ENCODE data around the gene LTB4R.

Gene LTB4R

DNA sequence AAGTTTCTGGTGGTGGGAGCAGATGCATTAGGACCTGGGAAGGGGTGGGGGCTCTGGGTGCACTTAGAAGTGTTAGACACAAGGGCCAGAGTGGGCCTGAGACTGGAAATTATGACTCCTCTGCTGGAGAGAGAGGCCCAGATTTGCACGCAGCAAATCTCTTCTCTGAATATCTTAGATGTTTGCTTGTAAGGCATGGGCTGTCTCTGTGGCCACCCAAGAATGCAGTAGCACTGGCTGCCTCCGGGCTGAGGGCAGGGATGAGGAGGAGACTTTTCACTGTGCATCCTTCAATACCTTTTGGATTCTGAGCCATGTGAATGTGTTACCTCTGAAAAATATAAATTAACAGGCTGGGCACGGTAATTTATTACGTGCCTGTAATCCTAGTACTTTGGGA, 26.0 kb upstream of the LTB4R start:
- FAIRE-seq (no peak), DNase-seq (ENCODE audit: insufficient read length, low spot score) (no peak)
- TF ChIP-seq SPI1 (IDR thresholded peaks at IDR 0.05; ENCODE audit: low read depth, low read length) (no peak), POLR2A (IDR thresholded peaks at IDR 0.05; ENCODE audit: low read depth, low read length) (no peak), POU2F2 (IDR thresholded peaks at IDR 0.05; ENCODE audit: low read depth, low read length) (no peak)

GRCh38 chr14:24286996-24287395, 24.3 kb upstream of the LTB4R start:
- no peak for TF ChIP-seq PAX5 (IDR thresholded peaks at IDR 0.05; ENCODE audit: insufficient read depth, low read length, severe bottlenecking)
- no peak for TF ChIP-seq POLR2AphosphoS5 (IDR thresholded peaks at IDR 0.05; ENCODE audit: low read depth, low read length)
- TF ChIP-seq POU2F2 (IDR thresholded peaks at IDR 0.05; ENCODE audit: low read depth, low read length): no peak
- TF ChIP-seq POLR2A (IDR thresholded peaks at IDR 0.05; ENCODE audit: low read depth, low read length): no peak
- no peak for TF ChIP-seq TAF1 (IDR thresholded peaks at IDR 0.05; ENCODE audit: low read depth, low read length)
- TF ChIP-seq SPI1 (IDR thresholded peaks at IDR 0.05; ENCODE audit: low read depth, low read length): no peak
- DNase-seq (ENCODE audit: insufficient read length, low spot score) (no peak), FAIRE-seq (no peak)

- no peak for DNase-seq (ENCODE audit: insufficient read length, low spot score)
- TF ChIP-seq TAF1 (IDR thresholded peaks at IDR 0.05; ENCODE audit: low read depth, low read length): no peak
- FAIRE-seq: no peak
Observed at GRCh38 chr14:24289649-24290280, 21.5 kb upstream of the LTB4R start.

- DNase-seq (ENCODE audit: insufficient read length, low spot score): no peak
- TF ChIP-seq POLR2AphosphoS5 (IDR thresholded peaks at IDR 0.05; ENCODE audit: low read depth, low read length) (no peak), PAX5 (IDR thresholded peaks at IDR 0.05; ENCODE audit: insufficient read depth, low read length, severe bottlenecking) (no peak), POLR2A (IDR thresholded peaks at IDR 0.05; ENCODE audit: low read depth, low read length) (no peak), TAF1 (IDR thresholded peaks at IDR 0.05; ENCODE audit: low read depth, low read length) (no peak), SPI1 (IDR thresholded peaks at IDR 0.05; ENCODE audit: low read depth, low read length) (no peak), POU2F2 (IDR thresholded peaks at IDR 0.05; ENCODE audit: low read depth, low read length) (no peak)
- FAIRE-seq: no peak
Observed at GRCh38 chr14:24290746-24291145, 20.6 kb upstream of the LTB4R start.

DNA sequence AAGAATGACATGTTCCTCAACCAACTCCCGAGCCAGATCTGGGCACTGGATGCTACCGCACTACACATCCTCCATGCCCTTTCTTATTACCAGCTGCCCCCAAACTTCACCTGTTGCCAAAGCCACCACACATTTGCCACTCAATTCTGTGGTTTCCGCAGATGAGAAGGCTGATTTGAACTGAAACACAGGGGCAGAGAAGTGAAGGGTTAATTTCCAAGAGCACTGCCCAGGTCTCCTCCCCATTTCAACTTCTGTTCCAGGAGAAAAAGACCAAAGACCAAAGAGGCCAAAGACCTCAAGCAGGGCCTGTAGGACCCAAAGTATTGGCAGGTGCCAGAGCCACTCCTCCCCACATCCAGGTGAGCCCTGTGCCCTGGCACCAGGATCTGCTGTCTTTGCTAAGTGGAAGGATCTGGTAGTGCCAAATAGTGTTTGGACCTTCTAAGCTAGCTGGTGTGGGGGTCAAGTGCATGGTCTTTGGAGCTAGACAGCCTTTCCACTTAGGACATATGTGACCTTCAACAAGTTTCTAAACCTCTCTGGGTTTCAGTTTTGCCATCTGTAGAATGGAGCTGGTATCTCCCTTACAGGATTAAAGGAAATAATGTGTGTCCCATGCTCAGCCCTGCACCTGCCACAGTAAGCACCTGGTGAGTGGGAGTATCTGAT, 19.7 kb upstream of the LTB4R start:
- DNase-seq (ENCODE audit: insufficient read length, low spot score) (no peak), FAIRE-seq (no peak)
- no peak for TF ChIP-seq TAF1 (IDR thresholded peaks at IDR 0.05; ENCODE audit: low read depth, low read length)
- no peak for TF ChIP-seq POLR2A (IDR thresholded peaks at IDR 0.05; ENCODE audit: low read depth, low read length)
- TF ChIP-seq SPI1 (IDR thresholded peaks at IDR 0.05; ENCODE audit: low read depth, low read length): no peak
- no peak for TF ChIP-seq POLR2AphosphoS5 (IDR thresholded peaks at IDR 0.05; ENCODE audit: low read depth, low read length)
- TF ChIP-seq POU2F2 (IDR thresholded peaks at IDR 0.05; ENCODE audit: low read depth, low read length): no peak
- no peak for TF ChIP-seq PAX5 (IDR thresholded peaks at IDR 0.05; ENCODE audit: insufficient read depth, low read length, severe bottlenecking)

DNA sequence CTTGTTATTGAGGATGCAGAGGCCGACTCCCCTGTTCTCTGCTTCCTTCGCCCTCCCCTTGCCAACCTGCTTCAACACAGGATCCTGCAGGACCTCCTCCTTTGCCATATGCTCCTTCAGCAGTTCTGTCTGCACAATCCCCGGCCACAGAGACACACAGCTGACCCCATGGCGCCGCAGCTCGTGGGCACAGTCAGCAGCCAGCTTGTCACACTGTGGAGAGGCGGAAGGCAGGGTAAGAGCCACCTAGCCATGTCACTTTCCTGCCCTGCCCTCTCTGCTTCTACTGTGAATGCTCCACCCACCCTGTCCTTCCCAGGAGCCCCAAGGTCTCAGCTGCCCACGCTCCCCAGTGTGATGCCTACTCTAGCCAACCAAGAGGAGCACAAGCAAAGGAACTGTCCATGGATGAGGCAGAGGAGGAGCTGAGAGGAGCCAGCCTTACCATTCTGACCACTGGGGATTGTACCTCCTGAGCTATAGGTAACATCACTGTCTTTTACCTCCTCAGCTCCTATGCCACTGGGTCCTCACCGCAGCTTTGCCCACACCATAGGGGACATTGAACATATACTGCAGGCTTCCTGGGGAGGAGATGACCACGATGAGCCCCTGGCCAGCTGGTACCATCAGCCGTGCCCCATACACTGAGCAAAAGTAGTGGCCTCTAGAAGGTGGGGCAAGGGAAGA, 19.0 kb upstream of the LTB4R start:
- TF ChIP-seq POLR2AphosphoS5 (IDR thresholded peaks at IDR 0.05; ENCODE audit: low read depth, low read length) (no peak), POU2F2 (IDR thresholded peaks at IDR 0.05; ENCODE audit: low read depth, low read length) (no peak), SPI1 (IDR thresholded peaks at IDR 0.05; ENCODE audit: low read depth, low read length) (no peak), TAF1 (IDR thresholded peaks at IDR 0.05; ENCODE audit: low read depth, low read length) (no peak), POLR2A (IDR thresholded peaks at IDR 0.05; ENCODE audit: low read depth, low read length) (no peak), PAX5 (IDR thresholded peaks at IDR 0.05; ENCODE audit: insufficient read depth, low read length, severe bottlenecking) (no peak)
- no peak for FAIRE-seq

GRCh38 chr14:24293525-24293924, 17.8 kb upstream of the LTB4R start:
- DNase-seq (ENCODE audit: insufficient read length, low spot score) (no peak), FAIRE-seq (no peak)
- TF ChIP-seq POLR2AphosphoS5 (IDR thresholded peaks at IDR 0.05; ENCODE audit: low read depth, low read length): no peak
- TF ChIP-seq SPI1 (IDR thresholded peaks at IDR 0.05; ENCODE audit: low read depth, low read length): no peak
- TF ChIP-seq POU2F2 (IDR thresholded peaks at IDR 0.05; ENCODE audit: low read depth, low read length): no peak
- TF ChIP-seq TAF1 (IDR thresholded peaks at IDR 0.05; ENCODE audit: low read depth, low read length): no peak
- TF ChIP-seq PAX5 (IDR thresholded peaks at IDR 0.05; ENCODE audit: insufficient read depth, low read length, severe bottlenecking): no peak
- TF ChIP-seq POLR2A (IDR thresholded peaks at IDR 0.05; ENCODE audit: low read depth, low read length): no peak

More for the DNA sequence above, 19.0 kb upstream of the LTB4R start:
- no peak for DNase-seq (ENCODE audit: insufficient read length, low spot score)

DNA sequence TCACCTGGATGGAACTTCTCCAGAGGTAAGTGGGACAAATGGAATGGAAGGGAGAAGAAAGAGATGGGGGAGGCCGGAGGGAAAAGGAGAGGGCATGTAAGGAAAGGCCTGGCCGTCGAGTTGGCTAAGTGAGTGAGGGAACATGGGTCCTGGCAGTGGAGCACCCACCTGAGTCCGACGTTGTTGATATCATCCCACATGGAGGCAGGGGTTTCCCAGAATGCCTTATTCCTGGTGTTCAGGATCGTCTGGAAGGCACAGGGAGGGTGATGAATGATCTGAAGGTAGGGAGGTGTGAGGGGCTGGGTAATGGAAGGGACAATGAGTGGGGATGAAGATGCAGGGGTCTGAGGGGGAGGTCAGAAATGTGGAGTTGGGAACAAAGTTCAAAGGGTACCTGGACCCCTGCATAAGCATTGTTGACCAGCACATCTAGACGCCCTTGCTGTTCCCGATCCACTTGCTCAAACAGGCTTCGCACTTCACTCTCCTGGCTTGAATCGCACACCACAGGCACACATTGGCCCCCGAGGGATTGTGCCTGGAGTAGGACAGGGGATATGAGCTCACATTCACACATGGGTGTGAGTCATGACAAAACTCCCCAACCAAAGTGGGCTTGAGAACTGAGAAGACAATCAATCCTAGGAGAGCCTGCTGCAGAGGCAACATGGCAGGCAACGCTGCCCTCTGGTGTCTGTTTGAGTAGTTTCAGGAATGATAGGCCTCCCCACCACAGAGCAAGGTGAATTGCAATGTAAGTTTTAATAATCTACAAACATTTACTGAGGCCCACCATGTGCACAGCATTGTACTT, 14.8 kb upstream of the LTB4R start:
- FAIRE-seq (peak; percentile 93), DNase-seq (ENCODE audit: insufficient read length, low spot score) (peak; percentile 59)
- TF ChIP-seq POLR2A (IDR thresholded peaks at IDR 0.05; ENCODE audit: low read depth, low read length) (no peak; the same call in 1 of the 2 replicates), POLR2AphosphoS5 (IDR thresholded peaks at IDR 0.05; ENCODE audit: low read depth, low read length) (no peak), PAX5 (IDR thresholded peaks at IDR 0.05; ENCODE audit: insufficient read depth, low read length, severe bottlenecking) (no peak), POU2F2 (IDR thresholded peaks at IDR 0.05; ENCODE audit: low read depth, low read length) (no peak; the same call in 1 of the 2 replicates), SPI1 (IDR thresholded peaks at IDR 0.05; ENCODE audit: low read depth, low read length) (no peak), TAF1 (IDR thresholded peaks at IDR 0.05; ENCODE audit: low read depth, low read length) (no peak)
